ENCODE data around the gene L3MBTL3. TPM values are rescaled to one million over a fixed set of nuclear protein-coding genes. Genes with fewer than 3 reads are reported as not detected.

Gene L3MBTL3
- total RNA-seq, 1 experiment from 2014 or later, result 4.7 TPM

- H3K79me1 ChIP-seq (ENCODE audit: insufficient read depth, low read depth, low read length, poor library complexity, severe bottlenecking), result no peaks in the 10 kb centered on the region
- Mint-ChIP-seq H3K36me3 (ENCODE audit: insufficient read depth in 1 of 3, low read depth in 3 of 3) (peaks cover 2 to 8% (median 5%) of the 10 kb centered on the region in 3 experiments; a peak in 4 of 7 replicates), H3K4me3 (no peak overlapping the region), H3K27me3 (ENCODE audit: low read depth) (no peaks in the 10 kb centered on the region), H3K4me1 (no peaks in the 10 kb centered on the region), H3K27ac (no peak overlapping the region), H3K9me3 (no peaks in the 10 kb centered on the region)
- no peak overlapping the region for H3K4me2 ChIP-seq (ENCODE audit: insufficient read depth, insufficient read length, low read length)
- DNase-seq, result no peak
- no peak overlapping the region for H2AFZ ChIP-seq (ENCODE audit: low read length)
- no peak overlapping the region for H2BK5ac ChIP-seq (ENCODE audit: insufficient read length, low read length)
- H4K8ac ChIP-seq (replicated peaks; ENCODE audit: insufficient read length, low read depth, low read length), result no peak overlapping the region
- no peak overlapping the region for H3K4ac ChIP-seq (ENCODE audit: low read depth, low read length)
- no peak overlapping the region for H3K27ac ChIP-seq (ENCODE audit: insufficient read length, low read depth, low read length)
- H4K91ac ChIP-seq (ENCODE audit: insufficient read length, low read depth, low read length), result no peak overlapping the region
- TF ChIP-seq, protein P1, sequence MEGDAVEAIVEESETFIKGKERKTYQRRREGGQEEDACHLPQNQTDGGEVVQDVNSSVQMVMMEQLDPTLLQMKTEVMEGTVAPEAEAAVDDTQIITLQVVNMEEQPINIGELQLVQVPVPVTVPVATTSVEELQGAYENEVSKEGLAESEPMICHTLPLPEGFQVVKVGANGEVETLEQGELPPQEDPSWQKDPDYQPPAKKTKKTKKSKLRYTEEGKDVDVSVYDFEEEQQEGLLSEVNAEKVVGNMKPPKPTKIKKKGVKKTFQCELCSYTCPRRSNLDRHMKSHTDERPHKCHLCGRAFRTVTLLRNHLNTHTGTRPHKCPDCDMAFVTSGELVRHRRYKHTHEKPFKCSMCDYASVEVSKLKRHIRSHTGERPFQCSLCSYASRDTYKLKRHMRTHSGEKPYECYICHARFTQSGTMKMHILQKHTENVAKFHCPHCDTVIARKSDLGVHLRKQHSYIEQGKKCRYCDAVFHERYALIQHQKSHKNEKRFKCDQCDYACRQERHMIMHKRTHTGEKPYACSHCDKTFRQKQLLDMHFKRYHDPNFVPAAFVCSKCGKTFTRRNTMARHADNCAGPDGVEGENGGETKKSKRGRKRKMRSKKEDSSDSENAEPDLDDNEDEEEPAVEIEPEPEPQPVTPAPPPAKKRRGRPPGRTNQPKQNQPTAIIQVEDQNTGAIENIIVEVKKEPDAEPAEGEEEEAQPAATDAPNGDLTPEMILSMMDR (conservative IDR thresholded peaks at IDR 0.05), result no peak
- no peaks in the 10 kb centered on the region for H3K9me3 ChIP-seq (ENCODE audit: control insufficient read depth, low read depth, low read length)
- no CpG with 5 or more reads among the region's 1 CpG for WGBS (ENCODE audit: extremely low coverage, insufficient read length, low lambda C conversion rate)
- no peak overlapping the region for H2AK5ac ChIP-seq (ENCODE audit: insufficient read length, low read length)
- no peak overlapping the region for H2BK15ac ChIP-seq (ENCODE audit: low read depth, low read length)
- H3K27me3 ChIP-seq (ENCODE audit: insufficient read depth, low read length), result no peaks in the 10 kb centered on the region
- H3K56ac ChIP-seq (ENCODE audit: insufficient read length, low read depth, low read length), result no peak overlapping the region
- no peak overlapping the region for H3K18ac ChIP-seq (ENCODE audit: insufficient read length, low read depth, low read length)
- H3K23me2 ChIP-seq (ENCODE audit: insufficient read length, low read depth, low read length, poor library complexity, severe bottlenecking), result no peaks in the 10 kb centered on the region
- no peak overlapping the region for H2BK120ac ChIP-seq (ENCODE audit: low read depth, low read length, poor library complexity, severe bottlenecking)
- no peaks in the 10 kb centered on the region for H4K20me1 ChIP-seq (ENCODE audit: control insufficient read depth, insufficient read depth, insufficient read length)
- no peak overlapping the region for H3K23ac ChIP-seq (ENCODE audit: insufficient read length, low read depth, low read length)
- no peak overlapping the region for H2BK12ac ChIP-seq (ENCODE audit: insufficient read length, low read depth, low read length)
- no peak overlapping the region for H3K9ac ChIP-seq (ENCODE audit: extremely low read depth, insufficient read length, low read length)
- no peaks in the 10 kb centered on the region for H3K4me1 ChIP-seq (ENCODE audit: insufficient read depth, low read length)
- no peak overlapping the region for H3K14ac ChIP-seq (ENCODE audit: insufficient read depth, low read length)
- no peak overlapping the region for H4K5ac ChIP-seq (ENCODE audit: insufficient read length, low read depth, low read length)
- H2BK20ac ChIP-seq (ENCODE audit: low read depth, low read length, poor library complexity, severe bottlenecking), result no peak overlapping the region
- H3T11ph ChIP-seq (ENCODE audit: low read length), result no peak overlapping the region
- no peaks in the 10 kb centered on the region for H3K79me2 ChIP-seq (ENCODE audit: insufficient read depth, low read length)
These were observed 9.6 kb downstream of the L3MBTL3 start for GRCh38 chr6:130027948-130028347.
